ENCODE results near the gene FXYD5. TPM values are rescaled to one million over a fixed set of nuclear protein-coding genes. Genes with fewer than 3 reads are reported as not detected.

Gene FXYD5
- total RNA-seq, 2 experiments from 2014 or later: 587 to 615 TPM

DNA sequence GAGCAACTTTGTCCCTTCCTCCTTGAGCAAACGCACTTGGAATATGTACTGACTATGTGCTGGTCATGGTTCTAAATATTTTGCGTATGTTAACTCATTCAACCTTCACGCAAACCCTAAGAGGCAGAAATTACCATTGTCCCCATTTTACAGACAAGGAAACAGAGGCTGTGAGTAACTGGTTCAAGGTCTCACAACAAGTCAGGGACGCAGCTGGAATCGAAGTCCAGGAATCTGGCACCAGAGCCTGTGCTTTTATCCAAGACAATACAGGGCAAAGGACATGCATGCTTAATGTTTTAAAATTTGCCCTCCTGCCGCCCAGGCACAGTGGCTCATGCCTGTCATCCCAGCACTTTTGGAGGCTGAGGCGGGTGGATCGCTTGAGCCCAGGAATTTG lies 5.1 kb downstream of the FXYD5 start:
- Histone ChIP-seq H3K9me3 (ENCODE audit: control insufficient read depth in 1 of 2, insufficient read depth in 1 of 2, low read length in 2 of 2) (no peaks in the 10 kb centered on the region), H3K4me1 (ENCODE audit: insufficient read depth, low read length) (peaks cover 62% of the 10 kb centered on the region), H3K36me3 (ENCODE audit: insufficient read depth, low read length) (peaks cover 84% of the 10 kb centered on the region), H3K27ac (ENCODE audit: low read depth in 1 of 2, low read length in 2 of 2) (no peak overlapping the region), H3K4me3 (ENCODE audit: low read length) (no peak overlapping the region), H3K27me3 (ENCODE audit: control insufficient read depth in 1 of 2, insufficient read depth in 2 of 2, low read length in 2 of 2) (no peaks in the 10 kb centered on the region)
- H3K9me3 Mint-ChIP-seq: peaks cover 6% of the 10 kb centered on the region
- no peak overlapping the region for H3K4me3 Mint-ChIP-seq
- H3K36me3 Mint-ChIP-seq (ENCODE audit: low read depth): peaks cover 100% of the 10 kb centered on the region
- H3K4me1 Mint-ChIP-seq (ENCODE audit: low read depth): peaks cover 69% of the 10 kb centered on the region
- H3K27me3 Mint-ChIP-seq: no peaks in the 10 kb centered on the region
- TF ChIP-seq, protein P1, sequence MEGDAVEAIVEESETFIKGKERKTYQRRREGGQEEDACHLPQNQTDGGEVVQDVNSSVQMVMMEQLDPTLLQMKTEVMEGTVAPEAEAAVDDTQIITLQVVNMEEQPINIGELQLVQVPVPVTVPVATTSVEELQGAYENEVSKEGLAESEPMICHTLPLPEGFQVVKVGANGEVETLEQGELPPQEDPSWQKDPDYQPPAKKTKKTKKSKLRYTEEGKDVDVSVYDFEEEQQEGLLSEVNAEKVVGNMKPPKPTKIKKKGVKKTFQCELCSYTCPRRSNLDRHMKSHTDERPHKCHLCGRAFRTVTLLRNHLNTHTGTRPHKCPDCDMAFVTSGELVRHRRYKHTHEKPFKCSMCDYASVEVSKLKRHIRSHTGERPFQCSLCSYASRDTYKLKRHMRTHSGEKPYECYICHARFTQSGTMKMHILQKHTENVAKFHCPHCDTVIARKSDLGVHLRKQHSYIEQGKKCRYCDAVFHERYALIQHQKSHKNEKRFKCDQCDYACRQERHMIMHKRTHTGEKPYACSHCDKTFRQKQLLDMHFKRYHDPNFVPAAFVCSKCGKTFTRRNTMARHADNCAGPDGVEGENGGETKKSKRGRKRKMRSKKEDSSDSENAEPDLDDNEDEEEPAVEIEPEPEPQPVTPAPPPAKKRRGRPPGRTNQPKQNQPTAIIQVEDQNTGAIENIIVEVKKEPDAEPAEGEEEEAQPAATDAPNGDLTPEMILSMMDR (IDR thresholded peaks at IDR 0.05): no peak
- H3K27ac Mint-ChIP-seq: peak overlapping the region; percentile 98
- intact Hi-C loops (cut with DNase I, micrococcal nuclease): no loop called here
- no peak for DNase-seq
- ATAC-seq (ENCODE audit: poor library complexity): no peak
- CTCF ChIA-PET: interaction anchor here (0.9 to 1.1 kb wide), 2 partner anchors 14 to 52 kb away, joined by 3 to 4 read pairs; no protein-coding TSS in a partner anchor
- POLR2A ChIA-PET: interaction anchor here (2.0 to 2.1 kb wide), 2 partner anchors 18 to 110 kb away, joined by 4 to 5 read pairs; partner anchors contain the start of gene USF2

DNA sequence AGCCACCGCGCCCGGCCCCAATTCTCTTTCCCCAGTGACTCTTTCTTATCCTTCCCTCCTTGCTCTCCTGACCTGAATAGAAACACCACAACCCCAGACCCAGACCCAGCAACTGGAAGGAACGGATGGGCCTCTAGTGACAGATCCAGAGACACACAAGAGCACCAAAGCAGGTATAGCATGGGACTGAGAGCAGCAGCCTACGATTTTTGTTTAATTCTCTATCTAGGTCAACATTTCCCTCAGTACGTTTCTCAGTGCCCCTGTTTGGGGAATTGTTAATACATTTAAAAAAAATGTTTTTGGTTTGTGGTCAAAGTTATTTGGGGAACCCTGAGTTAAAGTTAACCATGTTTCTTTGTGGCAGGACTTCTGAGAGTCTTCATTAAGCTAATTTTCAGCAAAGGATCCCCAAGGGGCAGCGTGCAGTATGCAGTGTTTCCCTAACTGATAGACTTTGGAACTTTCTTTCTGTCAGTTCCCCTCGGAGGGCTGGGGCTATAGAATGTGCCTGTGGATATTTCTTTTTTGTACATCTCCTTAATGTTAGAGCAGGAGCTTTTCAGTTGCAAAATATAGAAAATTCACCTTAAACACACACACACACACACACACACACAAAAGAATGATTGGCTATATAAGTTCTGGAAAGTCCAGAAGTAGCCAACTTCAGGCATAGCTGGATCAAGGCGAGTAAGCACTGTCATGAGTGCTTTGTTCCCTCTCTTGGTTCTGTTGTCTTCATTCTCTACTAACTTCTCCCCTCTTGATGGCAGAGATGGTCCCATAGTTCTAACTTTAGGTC lies 6.3 kb downstream of the FXYD5 start:
- H3K4me1 Mint-ChIP-seq (ENCODE audit: low read depth): peaks cover 58% of the 10 kb centered on the region
- Histone ChIP-seq H3K27me3 (ENCODE audit: control insufficient read depth in 1 of 2, insufficient read depth in 2 of 2, low read length in 2 of 2) (no peaks in the 10 kb centered on the region), H3K9me3 (ENCODE audit: control insufficient read depth in 1 of 2, insufficient read depth in 1 of 2, low read length in 2 of 2) (peaks cover 3 to 7% of the 10 kb centered on the region in 2 experiments), H3K36me3 (ENCODE audit: insufficient read depth, low read length) (peaks cover 97% of the 10 kb centered on the region), H3K4me3 (ENCODE audit: low read length) (no peak overlapping the region), H3K27ac (ENCODE audit: low read depth in 1 of 2, low read length in 2 of 2) (no peak overlapping the region), H3K4me1 (ENCODE audit: insufficient read depth, low read length) (peaks cover 55% of the 10 kb centered on the region)
- H3K36me3 Mint-ChIP-seq (ENCODE audit: low read depth): peaks cover 100% of the 10 kb centered on the region
- no peak overlapping the region for H3K4me3 Mint-ChIP-seq
- intact Hi-C loops (cut with DNase I, micrococcal nuclease): no loop called here
- ATAC-seq (ENCODE audit: poor library complexity) (no peak), DNase-seq (no peak)
- peaks cover 6% of the 10 kb centered on the region for H3K9me3 Mint-ChIP-seq
- peak overlapping the region; percentile 76 for H3K27ac Mint-ChIP-seq
- TF ChIP-seq, protein P1 (IDR thresholded peaks at IDR 0.05): no peak
- ChIA-PET POLR2A (interaction anchor here (0.8 to 2.1 kb wide), 4 partner anchors 11 to 108 kb away, joined by 3 to 5 read pairs (median 4); partner anchors contain the start of gene USF2), CTCF (no interaction called here)
- no peaks in the 10 kb centered on the region for H3K27me3 Mint-ChIP-seq

DNA sequence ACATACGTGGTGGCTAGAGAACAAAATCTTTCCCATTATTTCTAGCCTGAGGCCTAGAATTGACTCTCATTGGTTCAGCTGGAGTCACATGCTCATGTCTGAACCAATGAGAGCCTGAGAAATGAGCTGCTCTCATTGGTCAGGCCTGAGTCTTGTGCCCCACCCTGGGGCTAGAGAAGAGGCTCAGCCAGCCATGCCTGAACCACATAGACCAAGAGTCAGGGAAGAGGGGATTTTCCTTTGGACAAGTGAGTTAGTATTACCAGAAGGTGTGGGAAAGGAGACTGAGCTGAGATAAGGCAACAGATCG lies 6.9 kb downstream of the FXYD5 start:
- ChIA-PET CTCF (interaction anchor here (1.5 to 1.9 kb wide), 2 partner anchors 8 to 103 kb away, joined by 3 to 9 read pairs; no protein-coding TSS in a partner anchor), POLR2A (interaction anchor here (0.8 to 1.5 kb wide), 3 partner anchors 10 to 20 kb away, joined by 3 to 5 read pairs (median 3); no protein-coding TSS in a partner anchor)
- ATAC-seq (ENCODE audit: poor library complexity): no peak

More for the DNA sequence above, 6.9 kb downstream of the FXYD5 start:
- peaks cover 9 to 12% of the 10 kb centered on the region in 2 experiments for H3K9me3 ChIP-seq (ENCODE audit: control insufficient read depth in 1 of 2, insufficient read depth in 1 of 2, low read length in 2 of 2)
- H3K27ac Mint-ChIP-seq: peak overlapping the region; percentile 74
- peaks cover 99% of the 10 kb centered on the region for H3K36me3 ChIP-seq (ENCODE audit: insufficient read depth, low read length)
- no peaks in the 10 kb centered on the region for H3K27me3 Mint-ChIP-seq
- TF ChIP-seq, protein P1 (IDR thresholded peaks at IDR 0.05): no peak
- H3K4me1 ChIP-seq (ENCODE audit: insufficient read depth, low read length): peaks cover 55% of the 10 kb centered on the region
- peaks cover 57% of the 10 kb centered on the region for H3K4me1 Mint-ChIP-seq (ENCODE audit: low read depth)
- peaks cover 100% of the 10 kb centered on the region for H3K36me3 Mint-ChIP-seq (ENCODE audit: low read depth)
- no peak overlapping the region for H3K27ac ChIP-seq (ENCODE audit: low read depth in 1 of 2, low read length in 2 of 2)
- DNase-seq: no peak
- H3K27me3 ChIP-seq (ENCODE audit: control insufficient read depth in 1 of 2, insufficient read depth in 2 of 2, low read length in 2 of 2): no peaks in the 10 kb centered on the region
- intact Hi-C loops (cut with DNase I, micrococcal nuclease): no loop called here
- H3K4me3 ChIP-seq (ENCODE audit: low read length): no peak overlapping the region
- H3K4me3 Mint-ChIP-seq: no peak overlapping the region
- H3K9me3 Mint-ChIP-seq: peaks cover 7% of the 10 kb centered on the region

Data from CD4-positive, alpha-beta T cell (primary cell).